HG03095 (cell line): ENCODE measurements around the gene MCM3AP.
"Not testable (repeated sequence)": the region's sequence is repeated elsewhere in the genome, so short reads cannot be mapped to it uniquely, and the experiment has no call there.

ENCODE experiments used
- ATAC-seq: cut with Tn5 transposase; IDR thresholded peaks from one replicate; pipeline ENCODE4 v1.9.1; 2021; ENCODE audit warnings: moderate library complexity; ENCODE audit not compliant: unreplicated experiment

MCM3AP gene

GRCh38 chr21:46312949-46313348 lies 27.5 kb upstream of the MCM3AP start:
- ATAC-seq, result no peak

DNA sequence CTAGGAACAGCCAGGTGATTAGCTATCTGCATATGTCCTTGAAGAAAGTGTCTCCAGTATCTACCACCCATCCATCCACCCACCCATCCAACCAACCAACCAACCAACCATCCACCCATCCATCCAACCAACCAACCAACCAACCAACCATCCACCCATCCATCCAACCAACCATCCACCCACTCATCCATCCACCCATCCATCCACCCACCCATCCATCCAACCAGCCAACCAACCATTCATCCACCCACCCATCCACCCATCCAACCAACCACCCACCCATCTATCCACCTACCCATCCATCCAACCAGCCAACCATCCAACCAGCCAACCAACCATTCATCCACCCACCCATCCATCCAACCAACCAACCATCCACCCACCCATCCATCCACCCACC lies 26.2 kb upstream of the MCM3AP start:
- ATAC-seq, result no peak

DNA sequence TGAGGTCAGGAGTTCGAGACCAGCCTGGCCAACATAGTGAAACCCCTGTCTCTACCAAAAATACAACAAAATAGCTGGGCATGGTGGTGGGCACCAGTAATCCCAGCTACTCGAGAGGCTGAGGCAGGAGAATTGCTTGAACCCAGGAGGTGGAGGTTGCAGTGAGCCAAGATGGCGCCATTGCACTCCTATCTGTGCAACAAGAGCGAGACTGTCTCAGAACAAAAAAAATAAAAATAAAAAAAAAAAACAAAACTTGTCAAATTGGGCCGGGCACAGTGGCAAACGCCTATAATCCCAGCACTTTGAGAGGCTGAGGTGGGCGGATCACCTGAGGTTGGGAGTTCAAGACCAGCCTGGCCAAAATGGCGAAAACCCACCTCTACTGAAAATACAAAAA lies 24.8 kb upstream of the MCM3AP start:
- not testable (repeated sequence) for ATAC-seq

DNA sequence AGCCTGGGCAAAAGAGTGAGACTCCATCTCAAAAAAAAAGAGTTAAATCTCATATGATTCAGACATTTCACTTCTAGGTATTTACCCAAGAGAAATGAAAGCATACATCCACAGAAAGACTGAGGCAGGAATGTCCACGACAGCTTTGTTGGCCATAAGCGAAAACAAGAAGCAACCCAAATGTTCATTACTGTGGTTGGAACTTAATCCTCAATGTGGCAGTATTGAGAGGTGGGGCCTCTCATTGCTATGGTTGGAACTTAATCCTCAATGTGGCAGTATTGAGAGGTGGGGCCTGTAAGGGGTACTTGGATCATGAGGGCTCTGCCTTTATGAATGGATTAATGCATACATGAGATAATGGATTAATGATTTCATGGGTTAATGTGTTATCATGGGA lies 23.0 kb upstream of the MCM3AP start:
- ATAC-seq, result no peak

DNA sequence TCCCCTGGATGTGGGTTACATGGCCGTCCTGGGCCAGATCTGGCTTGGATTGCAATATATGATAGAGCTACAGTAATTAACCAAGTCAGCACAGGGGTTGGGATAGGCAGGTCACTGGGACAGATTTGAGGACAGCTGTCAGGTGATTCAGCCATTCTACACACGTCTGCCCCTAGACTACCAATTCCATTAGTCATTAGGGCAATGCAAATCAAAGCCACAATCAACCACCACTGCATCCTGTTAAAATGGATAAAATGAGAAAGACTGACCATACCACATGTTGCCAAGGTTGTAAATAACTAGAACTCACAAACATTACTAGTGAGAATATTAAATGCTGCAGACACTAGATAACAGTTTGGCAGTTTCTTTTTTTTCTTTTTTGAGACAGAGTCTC lies 22.2 kb upstream of the MCM3AP start:
- ATAC-seq, result no peak

GRCh38 chr21:46304955-46305354 lies 19.5 kb upstream of the MCM3AP start:
- ATAC-seq, result no peak

DNA sequence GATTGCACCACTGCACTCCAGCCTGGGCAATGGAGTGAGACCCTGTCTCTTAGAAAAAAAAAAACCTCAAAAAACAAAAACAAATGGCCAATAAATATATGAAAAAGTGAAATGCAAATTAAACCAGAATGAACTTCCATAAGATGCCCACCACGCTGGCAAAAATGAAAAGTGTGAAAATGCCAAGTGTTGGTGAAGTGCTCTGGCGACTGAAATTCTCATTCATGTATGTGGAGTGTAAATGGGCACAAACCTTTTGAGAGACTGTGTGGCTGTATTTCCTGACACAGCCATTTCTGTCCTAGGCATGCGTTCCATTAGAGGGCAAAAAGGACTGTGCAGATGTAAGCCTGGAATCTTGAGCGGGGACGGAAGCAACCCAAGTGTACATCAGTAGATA lies 19.0 kb upstream of the MCM3AP start:
- ATAC-seq, result no peak

- ATAC-seq, result no peak
Observed at GRCh38 chr21:46301759-46302158, 16.3 kb upstream of the MCM3AP start.

- ATAC-seq, result no peak
Observed at GRCh38 chr21:46299167-46299566, 13.8 kb upstream of the MCM3AP start.

GRCh38 chr21:46297338-46298271 lies 12.2 kb upstream of the MCM3AP start:
- ATAC-seq, result no peak

DNA sequence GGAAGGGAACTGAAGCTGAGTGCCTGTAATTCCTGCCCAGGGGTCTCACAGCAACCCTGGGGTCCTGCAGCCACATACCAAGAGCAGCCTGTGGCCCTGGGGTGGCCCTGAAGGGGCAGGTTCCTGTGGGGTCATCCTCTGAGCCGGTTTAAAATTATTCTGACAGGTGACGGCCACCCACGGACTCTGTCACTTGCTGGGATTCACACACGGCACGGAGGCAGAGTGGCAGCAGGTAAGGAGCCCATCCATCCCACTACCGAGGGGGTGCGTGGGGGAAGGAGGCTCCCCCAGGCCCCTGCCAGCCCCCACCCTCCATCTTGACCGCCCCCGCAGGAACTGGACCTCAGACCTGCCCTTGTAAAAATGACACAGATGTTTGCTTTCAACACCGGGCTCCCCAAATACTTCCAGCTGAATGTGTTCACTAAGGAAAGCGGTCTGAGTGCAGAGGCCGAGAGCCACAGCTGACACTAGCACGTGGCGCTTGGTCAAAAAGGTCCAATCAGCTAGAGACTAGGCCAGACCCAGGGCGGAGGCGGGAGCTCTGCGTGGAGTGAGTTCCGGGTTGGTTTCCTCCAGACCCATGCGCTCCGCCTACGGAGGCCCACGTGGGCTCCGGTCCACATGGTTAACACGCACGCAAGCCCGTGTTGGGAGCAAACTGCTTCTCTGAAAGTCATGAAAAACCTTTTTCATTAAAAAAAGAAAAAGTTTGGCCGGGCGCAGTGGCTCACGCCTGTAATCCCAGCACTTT lies 10.8 kb upstream of the MCM3AP start:
- ATAC-seq, result peak; percentile 65

DNA sequence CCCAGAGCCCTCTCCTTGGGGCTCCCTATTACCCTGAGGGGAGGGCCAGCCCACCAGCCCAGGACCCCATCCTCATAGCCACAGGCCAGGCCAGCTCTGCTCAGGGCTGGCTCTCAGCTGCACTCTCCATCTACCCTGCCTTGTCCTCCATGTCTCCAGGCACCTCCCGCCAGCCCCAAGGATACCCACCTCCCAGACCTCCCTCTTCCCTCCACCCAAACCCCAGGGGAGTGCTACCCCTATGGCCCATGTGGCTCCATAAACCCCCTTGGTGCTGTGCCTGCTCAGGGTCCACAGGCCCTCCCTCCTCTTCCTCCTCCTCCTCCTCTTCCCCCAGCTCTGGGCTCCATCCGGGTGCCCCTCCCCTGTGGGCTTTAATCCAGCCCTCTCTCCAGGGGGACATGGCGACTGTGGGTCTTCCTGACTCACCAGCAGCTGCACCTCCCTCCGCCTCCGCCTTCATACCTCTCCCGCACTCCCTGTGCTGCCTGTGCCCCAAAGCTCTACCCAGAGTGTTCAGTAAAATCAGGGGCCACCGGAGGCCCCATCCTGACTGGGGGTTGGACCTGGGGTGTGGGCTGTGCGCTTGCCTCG lies 9.9 kb upstream of the MCM3AP start:
- ATAC-seq, result no peak

DNA sequence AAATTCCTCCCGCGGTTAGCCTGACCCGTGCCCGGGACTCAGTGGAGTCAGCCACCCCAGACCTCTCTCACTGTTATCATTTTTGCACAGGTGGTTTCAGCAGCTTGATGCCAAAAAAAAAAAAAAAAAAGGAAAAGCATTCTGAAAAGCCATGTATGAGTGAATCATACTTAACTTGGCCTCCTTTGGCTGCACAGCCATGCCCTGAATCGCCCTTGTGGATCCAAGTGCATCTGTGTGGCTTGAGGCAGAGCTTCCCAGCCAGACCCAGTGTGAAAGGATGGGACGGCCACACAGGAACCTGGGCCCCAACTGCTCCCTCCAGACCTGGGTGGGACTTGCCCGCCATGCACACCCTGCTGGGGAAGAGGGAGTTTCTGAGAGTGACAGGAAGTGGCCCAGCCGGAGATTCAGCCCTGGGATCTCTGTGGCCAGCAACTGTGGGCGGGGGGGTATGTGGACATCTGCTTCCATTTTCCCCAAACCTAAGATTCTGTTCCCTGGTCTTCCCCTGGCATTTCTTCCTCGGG lies 9.3 kb upstream of the MCM3AP start:
- no peak for ATAC-seq

GRCh38 chr21:46291561-46291960 lies 6.2 kb upstream of the MCM3AP start:
- ATAC-seq, result no peak

GRCh38 chr21:46289655-46290179 lies 4.3 kb upstream of the MCM3AP start:
- no peak for ATAC-seq

GRCh38 chr21:46287541-46287940 lies 2.1 kb upstream of the MCM3AP start:
- no peak for ATAC-seq

DNA sequence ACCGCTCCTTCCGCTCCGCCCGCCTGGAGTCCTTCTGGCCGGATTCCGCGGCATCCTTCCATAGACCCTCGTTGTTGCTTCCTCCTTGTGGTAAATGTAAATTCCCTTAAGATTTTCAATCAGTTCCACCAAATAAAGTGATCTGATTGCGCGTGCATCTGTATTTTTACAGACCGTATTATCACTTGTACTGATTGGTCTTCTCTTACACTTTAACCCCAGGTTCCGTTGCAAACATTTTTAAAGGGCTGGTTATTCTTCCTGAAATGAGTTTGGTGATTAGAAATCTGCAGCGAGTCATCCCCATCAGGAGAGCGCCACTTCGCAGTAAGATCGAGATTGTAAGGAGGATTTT lies 1.2 kb upstream of the MCM3AP start:
- no peak for ATAC-seq

GRCh38 chr21:46285761-46286647 lies 593 bp upstream of the MCM3AP start, which contains the start of gene YBEY:
TSS of gene YBEY (plus strand) at chr21:46286342. CDS start at chr21:46286914, 572 bp downstream.
- peak; percentile 77 for ATAC-seq

DNA sequence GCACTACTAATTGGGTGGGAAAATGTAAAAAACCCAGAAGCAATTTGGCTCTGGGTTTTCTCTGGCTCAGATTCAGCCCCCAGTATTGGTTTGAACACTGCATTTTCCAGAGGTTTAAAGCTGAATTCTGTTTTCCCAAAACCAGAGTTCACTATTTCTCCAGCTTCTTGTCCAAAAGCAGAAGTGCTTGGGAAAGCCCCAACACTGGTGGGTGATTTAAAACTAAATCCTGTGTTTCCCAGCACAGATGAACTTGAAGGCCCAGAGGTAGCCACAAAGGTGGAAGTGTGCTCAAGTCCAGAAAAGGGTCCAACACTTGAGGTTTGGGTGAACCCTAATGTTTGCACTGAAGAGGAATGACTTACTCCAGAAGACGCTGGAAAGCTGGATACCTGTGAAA lies 678 bp downstream of the MCM3AP start:
- no peak for ATAC-seq

- no peak for ATAC-seq
Observed at GRCh38 chr21:46284077-46284644, 1.2 kb downstream of the MCM3AP start.
